ENCODE measurements around the gene NRXN3. TPM values are rescaled to one million over a fixed set of nuclear protein-coding genes. Genes with fewer than 3 reads are reported as not detected.
"Not testable (repeated sequence)": the region's sequence is repeated elsewhere in the genome, so short reads cannot be mapped to it uniquely, and the experiment has no call there.

NRXN3 gene
- total RNA-seq, 1 donor from 2014 or later, result 4.8 TPM

DNA sequence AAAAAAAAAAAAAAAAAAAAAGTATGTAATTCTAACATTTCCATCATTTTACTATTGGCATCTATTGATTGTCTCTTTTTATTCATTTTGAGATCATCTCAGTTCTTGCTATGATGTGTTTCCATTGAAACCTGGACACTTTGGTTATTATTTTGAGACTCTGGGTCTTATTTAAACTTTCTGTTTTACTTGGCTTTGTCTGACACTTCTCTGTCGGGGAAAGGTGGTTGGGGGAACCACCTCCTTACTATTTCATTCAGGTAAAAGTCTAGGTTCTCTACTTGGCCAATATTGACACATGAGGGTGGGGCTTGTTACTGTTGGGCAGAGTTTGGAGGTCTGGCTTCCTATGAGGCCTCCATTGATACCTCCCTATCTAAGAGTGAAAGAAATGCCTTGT is 228.0 kb downstream of the NRXN3 start:
- no peak for DNase-seq (ENCODE audit: extremely low read depth, low read depth, low spot score)

DNA sequence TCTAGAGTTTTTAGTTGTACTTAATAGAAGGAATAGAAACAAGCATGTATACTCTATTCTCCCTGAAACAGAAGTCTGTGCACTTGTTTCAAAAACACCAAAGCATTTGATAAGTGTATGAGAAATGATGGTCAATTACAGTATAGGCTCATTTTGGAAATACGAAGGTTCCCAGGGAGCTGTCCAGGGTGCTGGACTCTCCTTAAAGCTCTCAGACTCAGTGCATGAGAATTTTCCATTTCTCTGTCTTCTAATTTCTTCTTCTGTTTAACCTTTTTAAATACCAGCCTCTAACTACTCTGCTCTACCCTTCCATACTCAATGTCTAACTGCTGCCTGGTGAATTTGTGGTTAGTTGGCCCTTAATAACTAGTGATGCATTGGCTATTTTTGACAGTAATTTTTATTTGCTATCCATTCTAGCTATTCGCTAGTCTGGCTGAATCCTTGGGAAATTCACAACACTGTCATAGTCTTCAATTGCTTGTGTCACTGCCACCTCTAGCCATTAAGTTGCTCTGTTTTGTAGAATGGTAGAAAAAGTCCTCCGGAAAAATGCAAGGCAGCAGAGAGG is 229.2 kb downstream of the NRXN3 start:
- no peak for DNase-seq (ENCODE audit: extremely low read depth, low read depth, low spot score)

DNA sequence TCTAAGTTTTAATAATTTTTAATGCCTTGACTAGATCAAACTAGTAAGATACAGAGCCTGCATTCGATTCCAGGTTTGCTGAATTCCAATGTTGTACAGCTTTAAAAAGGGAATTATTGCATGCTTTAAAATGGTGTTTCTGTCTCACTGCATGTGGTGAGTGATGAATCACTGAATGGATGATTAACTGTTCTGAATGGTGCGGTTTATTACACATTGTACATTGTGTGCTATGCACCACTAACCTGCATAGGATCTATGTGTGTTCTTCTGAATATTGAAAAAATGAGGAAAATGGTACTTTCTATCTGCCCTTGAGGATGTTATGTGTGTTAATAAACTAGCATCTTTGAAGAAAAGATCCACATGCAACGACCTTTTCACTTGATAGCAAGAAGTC is 231.7 kb downstream of the NRXN3 start:
- no peak for DNase-seq (ENCODE audit: extremely low read depth, low read depth, low spot score)

DNA sequence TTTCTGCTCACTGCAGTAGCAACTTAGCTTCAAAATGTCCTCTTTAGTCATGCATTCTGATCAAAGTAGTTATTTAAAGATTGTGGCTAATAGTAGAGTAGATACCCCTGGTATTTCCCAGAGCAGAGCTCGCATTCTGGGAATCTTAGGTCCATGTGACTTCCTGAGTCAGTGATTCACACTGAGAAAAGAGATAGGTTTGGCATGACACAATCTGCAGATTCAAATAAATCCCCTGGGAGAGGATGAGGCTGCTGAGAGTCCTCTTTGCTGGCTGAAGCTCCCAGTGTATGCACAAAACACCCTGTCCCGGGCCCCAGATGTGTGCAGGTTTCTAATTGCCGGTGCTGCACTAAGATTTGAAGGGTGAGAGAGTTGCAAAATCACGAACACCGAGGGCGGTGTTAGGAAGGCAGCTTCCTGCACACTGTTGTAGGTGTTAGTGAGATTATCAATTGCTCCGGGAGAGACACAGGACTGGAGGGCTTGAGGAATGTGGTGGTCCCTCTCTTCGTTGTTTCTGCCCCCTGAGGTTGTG is 233.2 kb downstream of the NRXN3 start:
- no peak for DNase-seq (ENCODE audit: extremely low read depth, low read depth, low spot score)

DNA sequence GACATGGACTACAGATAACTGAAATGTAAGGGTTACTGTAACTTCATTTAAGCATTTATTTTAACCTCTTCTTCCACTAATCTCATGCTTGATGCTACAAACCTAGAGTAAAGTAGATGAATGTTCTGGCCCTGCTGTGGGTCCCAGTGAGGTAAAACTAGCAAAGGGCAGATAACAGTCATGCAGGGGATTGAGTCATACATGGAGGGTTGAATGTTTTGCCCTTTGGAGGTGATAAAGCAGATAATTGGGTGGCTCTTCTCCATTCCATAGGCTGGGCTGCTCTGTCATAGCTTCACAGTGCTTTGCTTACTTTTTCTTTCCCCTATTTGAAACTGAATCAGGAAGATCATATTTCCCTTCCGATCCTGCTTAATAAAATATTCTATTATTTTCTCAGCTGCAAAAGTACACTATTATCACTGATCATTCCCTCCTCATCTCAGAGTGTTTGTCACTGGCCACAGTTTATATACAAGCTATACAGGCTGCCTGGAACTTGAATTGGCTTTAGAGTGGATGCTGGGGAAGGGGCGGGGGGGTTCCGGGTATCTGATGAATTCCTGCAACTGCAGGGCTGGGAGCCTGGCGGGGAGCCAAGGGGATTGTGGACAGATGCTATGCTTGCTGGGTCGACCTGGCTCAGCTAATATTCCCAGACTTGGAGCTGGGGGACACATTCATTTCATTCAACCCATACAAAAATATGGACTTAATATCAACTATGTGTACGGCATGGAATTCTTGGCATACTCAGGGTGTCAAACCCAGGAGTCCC is 235.1 kb downstream of the NRXN3 start:
- DNase-seq (ENCODE audit: extremely low read depth, low read depth, low spot score), result no peak

DNA sequence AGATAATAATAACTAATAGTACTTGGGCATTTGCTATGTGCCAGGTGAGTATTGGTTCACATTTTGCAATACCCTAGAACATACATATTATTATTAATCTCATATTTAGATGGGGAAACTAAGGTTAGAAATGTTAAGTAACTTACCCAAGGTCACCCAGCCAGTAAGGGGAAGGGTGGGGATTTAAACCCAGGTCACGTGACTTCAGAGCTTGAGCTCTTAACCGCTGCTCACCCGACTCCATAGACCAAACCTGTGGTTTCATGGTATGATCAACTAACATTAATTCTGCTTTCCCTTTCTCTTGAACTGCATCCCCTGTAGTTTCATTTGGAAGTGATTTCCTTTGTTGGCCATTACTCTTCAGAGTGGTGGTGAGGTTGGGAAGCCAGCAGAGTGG is 242.3 kb downstream of the NRXN3 start:
- DNase-seq (ENCODE audit: extremely low read depth, low read depth, low spot score), result no peak

DNA sequence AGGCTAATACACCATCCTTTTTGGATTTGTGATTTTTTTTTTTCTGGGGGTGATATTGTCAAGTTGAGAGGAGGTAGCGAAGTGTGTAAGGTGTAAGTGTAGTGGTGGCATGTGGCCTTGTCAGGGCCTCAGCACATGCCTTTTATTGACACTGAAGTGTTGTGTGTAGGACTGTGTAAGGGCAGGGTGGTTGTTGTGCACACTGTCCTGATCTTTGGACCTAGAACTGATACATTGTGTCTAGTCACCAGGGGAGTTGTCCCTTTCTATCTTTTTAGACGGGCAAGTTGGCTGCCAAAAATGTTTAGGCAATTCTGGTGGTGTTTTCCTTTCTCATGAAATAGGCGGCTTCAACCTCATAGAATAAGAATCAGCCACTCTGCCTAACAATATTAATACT is 244.0 kb downstream of the NRXN3 start:
- no peak for DNase-seq (ENCODE audit: extremely low read depth, low read depth, low spot score)

DNA sequence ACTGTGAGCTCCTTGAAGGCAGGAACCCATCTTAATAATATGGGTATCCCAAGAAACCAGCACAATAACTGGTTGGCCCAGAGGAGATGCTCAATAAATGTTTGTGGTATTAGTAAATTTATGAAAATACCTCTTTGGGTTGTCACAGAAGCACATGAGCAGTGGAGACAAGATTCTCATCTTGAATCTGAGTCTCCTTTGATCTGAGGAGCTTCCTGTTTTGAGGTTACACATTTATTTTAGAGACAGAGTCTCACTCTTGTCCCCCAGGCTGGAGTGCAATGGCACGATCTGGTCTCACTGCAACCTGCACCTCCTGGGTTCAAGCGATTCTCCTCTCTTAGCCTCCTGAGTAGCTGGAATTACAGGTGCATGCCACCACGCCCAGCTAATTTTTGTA is 247.4 kb downstream of the NRXN3 start:
- no peak for DNase-seq (ENCODE audit: extremely low read depth, low read depth, low spot score)

DNA sequence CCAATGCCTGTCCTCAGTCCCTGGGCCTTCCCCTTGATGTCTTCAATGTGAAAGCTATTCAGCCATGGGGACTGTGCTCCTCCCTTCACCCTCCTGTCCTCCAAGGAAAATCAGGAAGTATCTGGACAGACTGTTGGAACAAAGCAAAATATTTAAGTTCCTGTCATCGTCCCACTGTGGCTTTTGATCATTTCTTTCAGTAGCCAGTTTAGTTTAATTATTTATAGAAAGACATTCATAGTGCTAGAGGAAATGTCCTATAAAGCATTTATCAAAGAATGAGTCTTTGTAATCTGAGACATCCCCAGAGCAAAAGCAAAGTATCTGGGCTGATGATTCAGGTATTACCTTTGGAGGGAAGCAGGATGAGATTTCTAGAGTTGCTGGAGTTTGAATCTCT is 254.1 kb downstream of the NRXN3 start:
- no peak for DNase-seq (ENCODE audit: extremely low read depth, low read depth, low spot score)

DNA sequence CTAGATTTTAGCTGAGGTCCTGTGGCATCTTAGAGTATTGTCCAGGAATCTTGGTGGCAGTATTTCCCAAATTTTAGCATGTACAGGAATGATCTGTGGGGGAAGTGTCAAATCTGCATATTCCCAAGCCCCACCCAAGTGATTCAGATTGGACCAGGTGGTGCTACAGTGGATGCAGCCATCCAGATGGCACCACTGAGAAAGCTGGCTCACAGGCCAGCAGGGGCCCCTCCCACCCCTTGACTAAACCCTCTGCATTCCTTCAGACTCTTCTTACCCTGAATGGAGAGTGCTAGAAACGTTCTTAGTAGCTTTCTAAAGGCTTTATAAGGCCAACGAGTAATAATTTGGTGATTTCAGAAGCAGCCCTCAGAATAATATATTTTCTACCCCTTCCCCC is 255.2 kb downstream of the NRXN3 start:
- DNase-seq (ENCODE audit: extremely low read depth, low read depth, low spot score), result no peak

DNA sequence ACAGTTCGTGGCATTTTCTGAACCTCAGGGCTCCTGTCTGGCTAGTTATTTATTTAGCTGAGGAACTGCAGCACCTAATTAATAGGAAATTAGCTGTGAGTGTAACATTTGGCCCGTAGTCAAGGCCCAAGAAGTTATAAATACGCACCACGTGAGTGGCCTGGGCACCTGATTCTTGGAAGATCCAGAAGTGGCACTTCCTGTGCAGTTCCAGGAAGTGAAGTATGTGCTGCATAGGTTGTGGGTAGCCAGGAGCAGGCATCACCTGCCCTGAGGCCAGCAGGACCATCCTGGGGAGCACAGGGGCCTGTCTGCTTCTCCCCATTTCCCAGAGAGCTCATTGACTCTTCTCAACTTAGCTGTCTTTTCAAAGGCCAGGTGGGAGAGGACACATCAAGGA is 255.6 kb downstream of the NRXN3 start:
- no peak for DNase-seq (ENCODE audit: extremely low read depth, low read depth, low spot score)

DNA sequence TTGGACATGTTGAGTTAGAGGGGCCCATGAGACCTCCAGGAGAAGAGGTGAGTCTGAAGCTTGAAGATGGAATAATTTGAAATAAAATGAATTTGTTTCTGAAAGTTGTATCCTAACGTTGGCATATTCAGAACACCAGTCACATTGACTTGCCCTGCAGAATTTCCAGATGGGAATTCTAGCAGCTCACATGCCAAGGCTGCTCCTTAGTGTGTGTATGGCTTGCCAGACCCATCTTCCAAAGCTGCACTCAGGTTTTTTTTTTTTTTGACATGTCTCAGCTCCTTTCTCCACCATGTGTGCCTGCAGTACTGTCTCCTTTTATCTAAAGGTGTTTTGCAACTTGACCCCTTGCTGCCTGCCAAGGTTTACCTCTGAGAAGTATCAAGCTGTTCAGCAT is 261.9 kb downstream of the NRXN3 start:
- no peak for DNase-seq (ENCODE audit: extremely low read depth, low read depth, low spot score)

DNA sequence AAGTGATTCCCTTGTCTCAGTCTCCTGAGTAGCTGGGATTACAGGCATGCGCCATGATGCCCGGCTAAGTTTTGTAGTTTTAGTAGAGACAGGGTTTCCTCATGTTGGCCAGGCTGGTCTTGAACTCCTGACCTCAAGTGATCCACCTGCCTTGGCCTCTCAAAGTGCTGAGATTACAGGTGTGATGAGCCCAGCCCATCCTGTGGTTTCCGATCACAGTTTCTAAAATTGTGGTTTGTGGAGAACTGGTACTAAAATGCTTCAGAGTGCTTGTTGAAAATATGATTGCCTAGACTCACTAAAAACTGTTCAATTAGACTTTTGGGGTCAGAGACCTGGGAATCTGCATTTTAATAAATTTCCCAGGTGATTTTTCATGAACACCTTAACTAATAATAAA is 267.3 kb downstream of the NRXN3 start:
- not testable (repeated sequence) for DNase-seq (ENCODE audit: extremely low read depth, low read depth, low spot score)

DNA sequence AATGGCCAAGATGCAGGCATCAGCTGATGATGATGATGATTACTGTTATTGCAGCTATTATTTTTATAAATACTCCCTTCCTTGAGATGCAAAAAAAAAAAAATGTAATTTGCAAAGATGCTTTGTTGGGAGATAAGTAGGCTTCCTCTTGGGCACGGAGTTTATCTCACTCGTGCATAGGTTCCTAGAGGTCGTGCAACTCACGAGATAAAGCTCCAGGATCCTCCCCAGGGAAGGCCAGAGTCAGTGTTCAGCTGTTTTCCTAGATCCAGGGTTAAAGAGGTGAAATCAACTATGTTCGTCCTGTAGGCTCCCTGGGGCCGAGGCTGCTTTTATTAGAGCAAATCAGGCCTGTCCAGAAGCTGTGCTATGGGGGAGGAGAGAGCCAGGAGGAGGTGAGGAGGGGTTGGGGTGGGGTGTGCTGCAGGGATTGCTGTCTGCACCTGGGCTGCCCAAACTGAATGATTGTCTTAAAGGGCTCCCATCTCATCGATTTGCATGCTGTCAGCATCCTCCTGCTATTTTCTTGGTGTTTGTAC is 270.3 kb downstream of the NRXN3 start:
- DNase-seq (ENCODE audit: extremely low read depth, low read depth, low spot score), result no peak

DNA sequence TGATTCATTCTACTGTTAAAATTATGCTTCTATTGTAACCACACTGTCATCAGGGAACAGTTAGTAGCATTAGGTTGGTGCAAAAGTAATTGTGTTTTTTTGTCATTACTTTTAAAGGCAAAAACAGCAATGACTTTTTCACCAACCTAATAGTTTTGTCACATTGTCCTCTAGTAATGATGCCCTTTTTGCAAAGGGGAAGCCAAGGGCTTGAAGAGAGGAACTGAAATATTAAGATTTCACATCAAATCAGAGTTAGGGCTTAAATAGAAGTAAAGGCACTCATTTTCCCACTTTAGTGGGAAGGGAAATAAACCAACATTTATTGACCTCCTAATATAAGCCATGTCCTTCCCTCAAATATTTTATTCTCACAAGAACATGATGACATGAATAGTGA is 273.7 kb downstream of the NRXN3 start:
- DNase-seq (ENCODE audit: extremely low read depth, low read depth, low spot score), result no peak

DNA sequence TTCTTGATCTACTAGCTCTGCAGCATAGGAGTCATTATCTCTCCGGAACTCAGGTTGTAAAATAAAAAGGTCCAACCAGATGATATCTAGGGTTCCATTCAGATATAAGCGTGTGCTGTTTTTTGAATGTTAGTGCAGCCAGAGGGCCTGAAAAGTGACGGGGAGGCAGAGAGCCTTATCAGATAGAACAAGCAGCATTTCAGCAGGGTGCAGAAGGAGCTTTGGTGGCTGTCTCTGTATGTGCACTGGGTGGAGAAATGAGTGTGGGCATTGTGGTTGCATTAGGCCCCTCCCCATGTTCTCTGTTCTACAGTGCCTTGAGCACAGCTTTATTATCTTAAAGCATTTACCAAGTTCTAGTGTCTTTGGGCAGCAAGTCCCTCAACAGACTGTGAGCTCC is 275.1 kb downstream of the NRXN3 start:
- no peak for DNase-seq (ENCODE audit: extremely low read depth, low read depth, low spot score)

DNA sequence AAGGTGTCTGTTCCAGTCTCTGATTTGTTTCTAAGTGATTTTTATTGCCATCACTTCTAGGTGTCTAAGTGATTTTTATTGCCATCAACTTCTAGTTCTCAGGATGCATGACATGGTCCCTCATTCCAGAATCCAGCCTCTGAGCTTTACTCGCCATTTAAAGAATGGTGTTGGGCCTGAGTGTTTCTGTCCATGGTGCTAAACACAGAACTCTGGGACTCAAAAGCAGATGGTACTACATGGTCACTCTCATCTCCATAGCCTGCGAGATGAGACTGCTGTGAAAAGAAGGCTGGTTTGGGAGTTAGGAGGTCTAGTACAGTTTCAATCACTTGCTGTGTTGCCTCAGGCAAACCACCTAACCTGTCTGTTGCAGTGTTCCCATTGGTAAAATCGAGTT is 276.6 kb downstream of the NRXN3 start:
- no peak for DNase-seq (ENCODE audit: extremely low read depth, low read depth, low spot score)

DNA sequence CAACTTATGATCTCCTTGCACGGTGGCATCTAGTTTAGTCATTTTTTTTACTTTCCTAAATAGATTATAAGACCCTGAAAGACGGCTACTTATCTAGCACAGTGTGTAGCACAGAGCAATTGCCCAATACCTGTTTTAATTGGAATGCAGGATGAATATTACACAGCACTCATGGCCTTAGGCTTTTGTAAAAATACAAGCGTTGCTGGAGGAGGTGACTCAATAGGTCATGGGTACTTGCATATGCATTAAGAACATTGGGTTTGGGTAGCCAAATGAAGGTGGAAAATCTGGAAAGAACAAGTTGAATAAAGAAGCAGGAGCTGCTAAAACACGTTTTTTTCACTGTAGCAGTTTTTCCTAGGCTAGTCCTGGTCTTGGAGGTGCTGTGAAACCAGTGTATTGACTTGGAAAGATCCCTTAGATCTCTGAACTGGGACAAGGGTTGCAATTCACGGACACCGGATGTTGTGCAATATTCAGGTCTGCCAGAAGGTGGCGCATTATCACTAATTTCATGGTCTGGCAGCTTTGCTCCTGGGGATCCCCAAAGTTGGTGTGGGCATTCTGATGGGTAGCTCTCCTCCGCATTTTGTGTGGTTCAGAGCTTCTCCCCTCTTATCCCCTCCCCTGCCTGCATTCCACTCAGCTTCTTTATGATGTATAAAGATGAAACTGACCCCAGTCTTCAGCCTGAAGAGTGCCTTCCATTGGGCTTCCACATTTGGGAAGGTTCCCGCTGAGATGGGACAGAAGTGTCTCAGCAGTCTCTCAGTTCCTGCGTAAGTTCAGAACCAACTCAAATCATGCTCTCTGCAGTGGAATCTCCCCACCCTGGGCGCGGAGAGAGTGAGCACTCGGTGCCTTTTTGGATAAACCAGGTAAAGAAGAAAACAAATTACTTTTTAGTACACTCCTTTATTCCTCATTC is 278.3 kb downstream of the NRXN3 start:
- no peak for DNase-seq (ENCODE audit: extremely low read depth, low read depth, low spot score)

DNA sequence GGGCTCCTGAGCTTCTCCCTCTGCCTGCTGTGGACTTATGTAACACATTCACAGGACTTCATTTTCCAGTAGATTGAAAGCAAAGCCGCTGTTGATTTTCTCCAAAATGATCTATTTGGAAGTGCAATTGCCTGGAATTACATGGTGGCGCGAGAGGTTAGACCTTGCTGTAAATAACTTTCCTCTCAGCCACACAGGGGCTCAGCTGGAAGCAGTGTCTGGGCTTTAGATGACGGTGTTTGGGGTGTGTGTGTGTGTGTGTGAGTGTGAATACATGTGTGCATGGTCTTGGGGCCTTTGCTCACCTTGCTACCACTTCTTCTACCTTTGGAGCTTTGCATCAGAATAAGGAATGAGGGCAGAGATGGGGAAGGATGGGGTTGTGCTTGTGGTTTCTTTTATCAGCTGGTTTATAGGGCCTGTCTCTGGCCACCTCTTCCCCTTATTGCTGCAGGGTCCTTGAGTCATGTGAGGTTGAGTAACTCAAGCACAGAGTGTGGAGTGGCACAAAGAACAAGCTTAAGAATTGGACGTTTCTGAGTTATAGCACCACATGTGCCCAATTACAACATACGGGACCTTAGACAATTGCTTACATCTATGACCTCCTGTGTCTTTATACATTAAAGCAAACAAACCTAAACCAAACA is 280.6 kb downstream of the NRXN3 start:
- no peak for DNase-seq (ENCODE audit: extremely low read depth, low read depth, low spot score)

DNA sequence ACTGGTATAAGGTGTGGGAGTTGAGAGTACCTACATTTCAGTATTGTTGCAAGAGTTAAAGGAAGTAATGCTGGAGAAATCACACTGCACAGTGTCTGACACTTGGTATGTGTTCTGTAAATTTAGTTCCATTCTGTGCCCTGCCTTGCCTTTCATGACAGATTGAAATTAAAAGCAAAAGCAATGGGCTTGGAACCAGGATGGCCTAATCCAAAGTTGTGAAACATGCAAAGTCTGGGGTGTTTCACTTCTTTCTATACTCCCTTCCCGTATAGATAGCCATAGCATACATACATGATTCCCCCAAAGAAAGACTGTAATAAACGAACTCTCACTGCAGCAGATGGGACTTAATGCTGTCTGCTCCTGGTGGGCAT is 281.1 kb downstream of the NRXN3 start:
- DNase-seq (ENCODE audit: extremely low read depth, low read depth, low spot score), result no peak

Measured in glomerular endothelial cell (primary cell).